ENCODE results near the gene C2orf72. TPM values are rescaled to one million over a fixed set of nuclear protein-coding genes. Genes with fewer than 3 reads are reported as not detected.
"Not testable (repeated sequence)": the region's sequence is repeated elsewhere in the genome, so short reads cannot be mapped to it uniquely, and the experiment has no call there.

The C2orf72 gene
- total RNA-seq, 4 donors from 2014 or later: 0.06 to 0.83 (median 0.17) TPM; not detected in 1

GRCh38 chr2:231062776-231063175 lies 25.5 kb downstream of the C2orf72 start:
- TF ChIP-seq POLR2A (IDR thresholded peaks at IDR 0.05; ENCODE audit: low read depth) (no peak), POLR2AphosphoS5 (IDR thresholded peaks at IDR 0.05) (no peak), EP300 (IDR thresholded peaks at IDR 0.05) (no peak)
- TF ChIP-seq, protein P1, sequence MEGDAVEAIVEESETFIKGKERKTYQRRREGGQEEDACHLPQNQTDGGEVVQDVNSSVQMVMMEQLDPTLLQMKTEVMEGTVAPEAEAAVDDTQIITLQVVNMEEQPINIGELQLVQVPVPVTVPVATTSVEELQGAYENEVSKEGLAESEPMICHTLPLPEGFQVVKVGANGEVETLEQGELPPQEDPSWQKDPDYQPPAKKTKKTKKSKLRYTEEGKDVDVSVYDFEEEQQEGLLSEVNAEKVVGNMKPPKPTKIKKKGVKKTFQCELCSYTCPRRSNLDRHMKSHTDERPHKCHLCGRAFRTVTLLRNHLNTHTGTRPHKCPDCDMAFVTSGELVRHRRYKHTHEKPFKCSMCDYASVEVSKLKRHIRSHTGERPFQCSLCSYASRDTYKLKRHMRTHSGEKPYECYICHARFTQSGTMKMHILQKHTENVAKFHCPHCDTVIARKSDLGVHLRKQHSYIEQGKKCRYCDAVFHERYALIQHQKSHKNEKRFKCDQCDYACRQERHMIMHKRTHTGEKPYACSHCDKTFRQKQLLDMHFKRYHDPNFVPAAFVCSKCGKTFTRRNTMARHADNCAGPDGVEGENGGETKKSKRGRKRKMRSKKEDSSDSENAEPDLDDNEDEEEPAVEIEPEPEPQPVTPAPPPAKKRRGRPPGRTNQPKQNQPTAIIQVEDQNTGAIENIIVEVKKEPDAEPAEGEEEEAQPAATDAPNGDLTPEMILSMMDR (IDR thresholded peaks at IDR 0.05): no peak
- 91% methylated on average over 3 of the region's 3 CpGs for WGBS
- H3K27ac ChIP-seq (replicated peaks in 1 of 4): no peak overlapping the region
- peaks cover 21 to 28% (median 26%) of the 10 kb centered on the region in 4 donors for H3K4me1 ChIP-seq
- H3K9me3 ChIP-seq: no peaks in the 10 kb centered on the region
- H3K4me3 ChIP-seq: no peak overlapping the region
- no peaks in the 10 kb centered on the region for H3K27me3 ChIP-seq
- DNase-seq (ENCODE audit: extremely low spot score): no peak
- intact Hi-C loops (cut with DNase I): no loop called here
- peaks cover 21 to 65% (median 55%) of the 10 kb centered on the region in 4 donors for H3K36me3 ChIP-seq

DNA sequence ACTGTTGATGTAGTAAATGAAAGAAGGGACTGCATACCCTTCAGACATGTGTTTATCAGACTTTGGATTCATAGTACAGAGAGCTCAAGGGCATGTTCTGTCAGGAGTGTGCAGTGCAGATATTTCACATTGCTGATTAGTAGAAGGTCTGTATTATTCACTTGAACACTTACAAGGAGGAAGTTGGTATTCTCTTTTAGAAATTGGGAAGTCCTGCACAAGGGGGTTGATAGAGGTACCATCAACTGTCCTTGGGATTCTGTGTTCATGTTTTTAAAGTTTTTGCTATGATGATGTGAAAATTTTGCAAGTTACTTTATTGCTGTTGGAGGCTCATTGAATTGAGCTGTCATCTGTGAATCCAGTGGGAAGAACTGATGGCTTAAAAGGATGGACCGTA lies 26.0 kb downstream of the C2orf72 start:
- no peak for DNase-seq (ENCODE audit: extremely low spot score)
- H3K9me3 ChIP-seq: no peaks in the 10 kb centered on the region
- intact Hi-C loops (cut with DNase I): no loop called here
- WGBS: 95% methylated on average over 1 of the region's 1 CpG
- no peaks in the 10 kb centered on the region for H3K27me3 ChIP-seq
- TF ChIP-seq, protein P1 (IDR thresholded peaks at IDR 0.05): no peak
- no peak for TF ChIP-seq POLR2A (IDR thresholded peaks at IDR 0.05; ENCODE audit: low read depth)
- no peak for TF ChIP-seq POLR2AphosphoS5 (IDR thresholded peaks at IDR 0.05)
- TF ChIP-seq EP300 (IDR thresholded peaks at IDR 0.05): no peak
- H3K36me3 ChIP-seq: peaks cover 26 to 71% (median 60%) of the 10 kb centered on the region in 4 donors
- H3K4me1 ChIP-seq: peaks cover 15 to 23% (median 20%) of the 10 kb centered on the region in 4 donors
- no peak overlapping the region for H3K27ac ChIP-seq (replicated peaks in 1 of 4)
- H3K4me3 ChIP-seq: no peak overlapping the region

- H3K9me3 ChIP-seq: no peaks in the 10 kb centered on the region
- TF ChIP-seq POLR2AphosphoS5 (IDR thresholded peaks at IDR 0.05) (no peak), POLR2A (IDR thresholded peaks at IDR 0.05; ENCODE audit: low read depth) (no peak), EP300 (IDR thresholded peaks at IDR 0.05) (no peak)
- TF ChIP-seq, protein P1 (IDR thresholded peaks at IDR 0.05): no peak
- WGBS: 100% methylated on average over 1 of the region's 1 CpG
Observed at GRCh38 chr2:231065966-231066365, 28.6 kb downstream of the C2orf72 start.

GRCh38 chr2:231067531-231067930 lies 30.2 kb downstream of the C2orf72 start:
- peaks cover 32 to 97% (median 90%) of the 10 kb centered on the region in 4 donors for H3K36me3 ChIP-seq
- H3K27me3 ChIP-seq; H3K9me3 ChIP-seq; intact Hi-C loops (cut with DNase I); DNase-seq (ENCODE audit: extremely low spot score); H3K4me3 ChIP-seq; H3K4me1 ChIP-seq; H3K27ac ChIP-seq (replicated peaks in 1 of 4): not testable (repeated sequence)
- WGBS: 79% methylated on average over 8 of the region's 8 CpGs

More at GRCh38 chr2:231065966-231066365, 28.6 kb downstream of the C2orf72 start:
- intact Hi-C loops (cut with DNase I): no loop called here
- H3K4me1 ChIP-seq: no peaks in the 10 kb centered on the region
- no peak overlapping the region for H3K4me3 ChIP-seq
- DNase-seq (ENCODE audit: extremely low spot score): no peak
- H3K27ac ChIP-seq (replicated peaks in 1 of 4): no peak overlapping the region
- H3K36me3 ChIP-seq: peaks cover 32 to 97% (median 83%) of the 10 kb centered on the region in 4 donors
- no peaks in the 10 kb centered on the region for H3K27me3 ChIP-seq

GRCh38 chr2:231068525-231069222 lies 31.4 kb downstream of the C2orf72 start:
- no peaks in the 10 kb centered on the region for H3K27me3 ChIP-seq
- TF ChIP-seq EP300 (IDR thresholded peaks at IDR 0.05) (no peak), POLR2A (IDR thresholded peaks at IDR 0.05; ENCODE audit: low read depth) (no peak), POLR2AphosphoS5 (IDR thresholded peaks at IDR 0.05) (no peak)
- TF ChIP-seq, protein P1 (IDR thresholded peaks at IDR 0.05): no peak
- WGBS: 90% methylated on average over 5 of the region's 5 CpGs
- H3K36me3 ChIP-seq: peaks cover 33 to 97% (median 89%) of the 10 kb centered on the region in 4 donors
- intact Hi-C loops (cut with DNase I): no loop called here
- no peak overlapping the region for H3K27ac ChIP-seq (replicated peaks in 1 of 4)
- no peak overlapping the region for H3K4me3 ChIP-seq
- no peaks in the 10 kb centered on the region for H3K4me1 ChIP-seq
- H3K9me3 ChIP-seq: no peaks in the 10 kb centered on the region
- DNase-seq (ENCODE audit: extremely low spot score): no peak

Measured in esophagus muscularis mucosa (tissue), 4 donors.